ENCODE results near the gene DUSP1. TPM values are rescaled to one million over a fixed set of nuclear protein-coding genes. Genes with fewer than 3 reads are reported as not detected.

The DUSP1 gene
- total and polyA plus RNA-seq, 2 of the 4 experiments (the other 2 are of a cell fraction) = 304 to 467 TPM

DNA sequence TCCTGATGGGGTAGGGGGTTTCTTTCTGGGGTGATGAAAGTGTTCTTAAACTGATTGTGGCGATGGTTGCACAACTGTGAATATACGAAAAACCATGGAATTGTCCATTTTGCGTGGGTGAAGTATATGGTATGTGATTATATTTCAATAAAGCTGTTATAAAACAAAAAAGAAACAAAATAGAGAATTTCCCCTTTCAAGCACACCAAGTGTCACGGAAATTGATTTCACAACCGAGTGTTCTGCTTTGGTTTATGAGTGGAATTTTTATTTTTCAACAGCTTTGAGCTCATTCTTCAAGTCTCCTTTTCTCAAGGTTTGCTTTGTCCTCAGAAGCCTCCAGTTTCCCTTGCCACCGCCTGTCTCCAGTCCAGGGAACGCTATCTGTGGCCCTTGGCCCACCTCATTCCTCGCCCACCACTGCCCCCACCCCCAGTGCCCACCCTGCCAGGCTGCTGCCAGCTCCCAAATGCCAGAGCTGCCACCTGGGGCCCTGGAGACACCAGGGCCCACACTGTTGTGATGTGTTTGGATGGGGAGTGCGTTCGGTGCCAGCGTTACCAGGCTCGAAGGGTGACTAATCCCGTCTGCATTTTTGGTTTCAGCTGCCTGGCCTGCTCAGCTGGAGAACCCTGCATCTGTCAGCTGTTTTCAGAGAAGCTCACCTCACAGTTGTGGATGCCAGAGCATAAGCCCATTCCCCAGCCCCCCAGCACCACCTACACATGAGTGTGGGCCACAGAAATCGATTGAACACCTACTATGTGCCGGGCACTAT, 30.4 kb downstream of the DUSP1 start:
- POLR2A ChIA-PET (ENCODE audit: unreplicated experiment) = interaction anchor here (0.6 to 1.3 kb wide), 2 partner anchors 26 to 30 kb away, joined by 3 to 10 read pairs; no protein-coding TSS in a partner anchor
- H2BK15ac ChIP-seq (ENCODE audit: low read depth, low read length) = peak overlapping the region; percentile 76; the same call in 2 of the 3 replicates
- H3K36me3 ChIP-seq (ENCODE audit: control insufficient read depth, insufficient read depth, low read length) = no peaks in the 10 kb centered on the region
- peak; percentile 88 for ATAC-seq (ENCODE audit: low read depth)
- H3K14ac ChIP-seq (replicated peaks; ENCODE audit: low read depth, low read length) = no peak overlapping the region
- peak overlapping the region; percentile 70; the same call in 1 of the 2 replicates for H4K91ac ChIP-seq (ENCODE audit: insufficient read depth, low read depth, low read length)
- no peak overlapping the region for H2AK9ac ChIP-seq (replicated peaks; ENCODE audit: low read depth, low read length, poor library complexity)
- 0 out of 2 replicates have a peak, but pooled peaks cover 7% of the 10 kb centered on the region for H3K9me1 ChIP-seq (ENCODE audit: insufficient read depth, low read length)
- intact Hi-C loops (cut with micrococcal nuclease) = loop anchor here (2.0 kb wide), 1 partner anchor 24 kb away; no protein-coding TSS in a partner anchor
- peak overlapping the region; percentile 67 for H3K4me2 ChIP-seq (ENCODE audit: low read depth, low read length)
- peak overlapping the region; percentile 59; the same call in 1 of the 2 replicates for H2AK5ac ChIP-seq (ENCODE audit: low read depth, low read length)
- in situ Hi-C loops (cut with MboI; ENCODE audit: low sequenced_read_pairs) = no loop called here
- no peak overlapping the region for H3K9ac ChIP-seq (ENCODE audit: low read depth, low read length)
- H3K23ac ChIP-seq (ENCODE audit: low read depth, low read length) = no peak overlapping the region
- peak overlapping the region; percentile 11; the same call in 1 of the 2 replicates for H2BK20ac ChIP-seq (ENCODE audit: low read depth, low read length)
- CTCF ChIA-PET = interaction anchor here (0.6 to 1.0 kb wide), 2 partner anchors 122 to 192 kb away, joined by 3 read pairs; no protein-coding TSS in a partner anchor
- peak overlapping the region; percentile 92 for H3K27ac ChIP-seq (ENCODE audit: insufficient read depth, low read length)
- dilution Hi-C loops (cut with HindIII; ENCODE audit: low sequenced_read_pairs, unreplicated experiment) = no loop called here
- TF ChIP-seq RCOR1 (IDR thresholded peaks at IDR 0.05; ENCODE audit: insufficient replicate concordance, low read length) = peak; percentile 55
- TF ChIP-seq FOS (IDR thresholded peaks at IDR 0.05; ENCODE audit: low read depth, low read length) = peak; percentile 80
- TF ChIP-seq CEBPB (IDR thresholded peaks at IDR 0.05; ENCODE audit: low read depth, low read length) = peak; percentile 66
- TF ChIP-seq BHLHE40 (IDR thresholded peaks at IDR 0.05; ENCODE audit: low read depth, low read length) = no peak
- TF ChIP-seq POLR2A (IDR thresholded peaks at IDR 0.05; ENCODE audit: low read depth, low read length) = peak; percentile 53; the same call in 1 of the 2 replicates
- TF ChIP-seq ELK1 (IDR thresholded peaks at IDR 0.05; ENCODE audit: borderline replicate concordance, low read depth, low read length) = no peak
- TF ChIP-seq, protein P1, sequence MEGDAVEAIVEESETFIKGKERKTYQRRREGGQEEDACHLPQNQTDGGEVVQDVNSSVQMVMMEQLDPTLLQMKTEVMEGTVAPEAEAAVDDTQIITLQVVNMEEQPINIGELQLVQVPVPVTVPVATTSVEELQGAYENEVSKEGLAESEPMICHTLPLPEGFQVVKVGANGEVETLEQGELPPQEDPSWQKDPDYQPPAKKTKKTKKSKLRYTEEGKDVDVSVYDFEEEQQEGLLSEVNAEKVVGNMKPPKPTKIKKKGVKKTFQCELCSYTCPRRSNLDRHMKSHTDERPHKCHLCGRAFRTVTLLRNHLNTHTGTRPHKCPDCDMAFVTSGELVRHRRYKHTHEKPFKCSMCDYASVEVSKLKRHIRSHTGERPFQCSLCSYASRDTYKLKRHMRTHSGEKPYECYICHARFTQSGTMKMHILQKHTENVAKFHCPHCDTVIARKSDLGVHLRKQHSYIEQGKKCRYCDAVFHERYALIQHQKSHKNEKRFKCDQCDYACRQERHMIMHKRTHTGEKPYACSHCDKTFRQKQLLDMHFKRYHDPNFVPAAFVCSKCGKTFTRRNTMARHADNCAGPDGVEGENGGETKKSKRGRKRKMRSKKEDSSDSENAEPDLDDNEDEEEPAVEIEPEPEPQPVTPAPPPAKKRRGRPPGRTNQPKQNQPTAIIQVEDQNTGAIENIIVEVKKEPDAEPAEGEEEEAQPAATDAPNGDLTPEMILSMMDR (conservative IDR thresholded peaks at IDR 0.05; ENCODE audit: low read depth, low read length) = no peak
- TF ChIP-seq MAFK (IDR thresholded peaks at IDR 0.05; ENCODE audit: low read depth, low read length) = peak; percentile 83
- no peak for TF ChIP-seq CHD1 (IDR thresholded peaks at IDR 0.05; ENCODE audit: low read depth, low read length)
- peak; percentile 25; the same call in 1 of the 2 replicates for TF ChIP-seq RAD21 (IDR thresholded peaks at IDR 0.05; ENCODE audit: low read length)
- TF ChIP-seq NFE2L2 (IDR thresholded peaks at IDR 0.05; ENCODE audit: low read depth, low read length) = peak; percentile 25; the same call in 1 of the 2 replicates
- H3K4me1 ChIP-seq (ENCODE audit: control insufficient read depth, insufficient read depth, low read length) = peaks cover 16% of the 10 kb centered on the region
- peak overlapping the region; percentile 74 for H2BK5ac ChIP-seq (ENCODE audit: low read depth, low read length, poor library complexity, severe bottlenecking)
- BruUV-seq (replicated peaks) = no TSS peak
- H3K56ac ChIP-seq (ENCODE audit: extremely low read depth, insufficient read depth, low read length) = no peak overlapping the region
- peak overlapping the region; percentile 6 for H2BK120ac ChIP-seq (ENCODE audit: low read depth, low read length)
- peak overlapping the region; percentile 66 for H2AFZ ChIP-seq (replicated peaks; ENCODE audit: low read length, poor library complexity)
- no peaks in the 10 kb centered on the region; a peak in 1 of 4 replicates for H3K79me1 ChIP-seq (ENCODE audit: low read depth in 1 of 2, low read length in 2 of 2)
- peak overlapping the region; percentile 67 for H3K4ac ChIP-seq (ENCODE audit: low read depth, low read length)
- H4K8ac ChIP-seq (ENCODE audit: low read depth in 2 of 2, low read length in 2 of 2) = peak overlapping the region in 1 of 2 experiments; percentile 70; a peak in 2 of 4 replicates
- H4K20me1 ChIP-seq (ENCODE audit: insufficient read depth, low read length) = no peaks in the 10 kb centered on the region
- peak overlapping the region; percentile 32 for H4K5ac ChIP-seq (ENCODE audit: low read depth, low read length)
- no peak overlapping the region for H3K4me3 ChIP-seq (ENCODE audit: insufficient read depth, low read depth, low read length)
- H3K9me3 ChIP-seq (ENCODE audit: control insufficient read depth, insufficient read depth, low read length) = no peaks in the 10 kb centered on the region
- peak overlapping the region; percentile 81; the same call in 1 of the 2 replicates for H3K18ac ChIP-seq (ENCODE audit: low read depth, low read length)
- H3K27me3 ChIP-seq (ENCODE audit: control insufficient read depth, insufficient read depth, low read length) = no peaks in the 10 kb centered on the region
- DNase-seq = peak; percentile 93
- no CpG with 5 or more reads among the region's 15 CpGs for WGBS, 2 experiments (ENCODE audit: extremely low coverage in 2 of 2, insufficient read length in 1 of 2)
